ENCODE measurements around the gene APOBEC3B. TPM values are rescaled to one million over a fixed set of nuclear protein-coding genes. Genes with fewer than 3 reads are reported as not detected.

The APOBEC3B gene
- total RNA-seq, 1 donor = 6.8 TPM

GRCh38 chr22:38938221-38938620 lies 43.9 kb upstream of the APOBEC3B start:
- no peak for DNase-seq (ENCODE audit: low read depth)
- H3K4me3 ChIP-seq (ENCODE audit: low read depth, low read length) = no peak overlapping the region
- no peak for TF ChIP-seq CTCF (IDR thresholded peaks at IDR 0.05; ENCODE audit: insufficient read depth, low read length)

- no peak overlapping the region for H3K4me3 ChIP-seq (ENCODE audit: low read depth, low read length)
- DNase-seq (ENCODE audit: low read depth) = no peak
- no peak for TF ChIP-seq CTCF (IDR thresholded peaks at IDR 0.05; ENCODE audit: insufficient read depth, low read length)
Measured at GRCh38 chr22:38938925-38939324, 43.2 kb upstream of the APOBEC3B start.

GRCh38 chr22:38940811-38941384 lies 41.2 kb upstream of the APOBEC3B start:
- DNase-seq (ENCODE audit: low read depth) = no peak
- no peak for TF ChIP-seq CTCF (IDR thresholded peaks at IDR 0.05; ENCODE audit: insufficient read depth, low read length)
- no peak overlapping the region for H3K4me3 ChIP-seq (ENCODE audit: low read depth, low read length)

GRCh38 chr22:38941488-38941987 lies 40.6 kb upstream of the APOBEC3B start:
- no peak for DNase-seq (ENCODE audit: low read depth)

GRCh38 chr22:38942702-38943101 lies 39.4 kb upstream of the APOBEC3B start:
- no peak for TF ChIP-seq CTCF (IDR thresholded peaks at IDR 0.05; ENCODE audit: insufficient read depth, low read length)
- H3K4me3 ChIP-seq (ENCODE audit: low read depth, low read length) = no peak overlapping the region
- DNase-seq (ENCODE audit: low read depth) = no peak

More at GRCh38 chr22:38941488-38941987, 40.6 kb upstream of the APOBEC3B start:
- no peak for TF ChIP-seq CTCF (IDR thresholded peaks at IDR 0.05; ENCODE audit: insufficient read depth, low read length)
- no peak overlapping the region for H3K4me3 ChIP-seq (ENCODE audit: low read depth, low read length)

- no peak for DNase-seq (ENCODE audit: low read depth)
- H3K4me3 ChIP-seq (ENCODE audit: low read depth, low read length) = no peak overlapping the region
- TF ChIP-seq CTCF (IDR thresholded peaks at IDR 0.05; ENCODE audit: insufficient read depth, low read length) = peak; percentile 26
Measured at GRCh38 chr22:38943201-38943600, 38.9 kb upstream of the APOBEC3B start.

- no peak for TF ChIP-seq CTCF (IDR thresholded peaks at IDR 0.05; ENCODE audit: insufficient read depth, low read length)
- H3K4me3 ChIP-seq (ENCODE audit: low read depth, low read length) = no peak overlapping the region
- no peak for DNase-seq (ENCODE audit: low read depth)
Measured at GRCh38 chr22:38943882-38944281, 38.3 kb upstream of the APOBEC3B start.

Measured in fibroblast of the aortic adventitia (primary cell).